Measurements from ENCODE around the gene MRPL49.

Gene MRPL49

DNA sequence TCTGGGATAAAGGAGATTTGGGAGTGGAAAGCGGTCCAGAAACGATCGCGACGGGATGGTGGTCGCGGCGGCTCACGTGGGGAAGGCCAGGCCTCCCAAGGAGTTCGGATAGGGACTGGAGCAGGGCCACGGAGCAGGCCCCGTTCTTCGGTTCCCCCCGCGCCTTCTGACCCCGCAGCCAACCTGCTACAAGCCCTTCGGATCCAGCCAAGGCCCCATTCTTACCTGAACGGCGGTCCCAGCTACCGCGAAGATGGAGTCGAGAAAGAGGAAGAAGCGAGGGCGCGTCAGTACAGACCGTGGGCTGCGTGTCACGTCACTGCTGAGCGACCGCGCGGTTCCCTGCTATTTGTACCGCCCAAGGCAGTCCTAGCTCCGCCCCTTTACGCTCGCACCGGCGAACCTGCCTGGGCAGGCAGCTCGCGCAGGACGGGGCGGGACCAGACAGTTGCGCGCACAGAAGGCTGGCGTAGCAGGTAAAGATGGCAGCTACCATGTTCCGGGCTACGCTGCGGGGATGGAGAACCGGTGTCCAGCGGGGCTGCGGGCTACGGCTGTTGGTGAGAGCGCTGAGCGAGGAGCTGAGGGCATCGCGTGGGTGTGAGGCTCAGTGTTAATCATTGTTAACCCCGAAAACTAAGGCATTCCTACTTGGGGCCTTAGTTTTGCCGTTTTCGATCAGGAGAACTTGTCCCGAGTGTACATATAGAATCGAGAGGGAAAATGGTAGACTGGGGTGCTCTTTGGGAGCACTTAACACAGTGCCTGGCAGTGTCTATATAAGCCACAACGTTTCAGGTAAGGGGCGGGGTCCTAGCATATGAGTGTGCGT lies at the start of gene MRPL49, which contains the start of gene FAU:
TSS of gene MRPL49 (plus strand) at position 457 of the 832 bp plus-strand sequence. CDS start at position 483, 26 bp downstream.
TSS of gene FAU (minus strand) at position 270 of the 832 bp plus-strand sequence. CDS start 321 bp downstream, outside the sequence.
- DNase-seq (ENCODE audit: low read depth) = peak; percentile 99

DNA sequence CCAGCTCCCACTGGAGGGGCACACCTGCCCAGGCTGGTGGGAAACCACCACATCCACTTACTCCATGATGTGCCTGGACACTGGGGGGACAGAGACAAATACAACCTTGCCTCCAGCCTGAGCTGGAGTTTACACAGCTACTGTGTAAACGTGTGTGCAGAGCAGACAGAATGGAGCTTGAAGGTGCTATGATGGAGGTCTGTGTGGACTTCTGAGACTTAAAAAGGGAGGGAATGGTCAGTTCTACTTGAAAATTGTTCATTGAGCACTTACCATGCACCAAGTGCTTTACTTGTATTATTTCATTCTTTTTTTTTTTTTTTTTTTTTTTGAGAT lies 49.5 kb upstream of the MRPL49 start:
- DNase-seq (ENCODE audit: low read depth) = no peak

GRCh38 chr11:65077451-65077850 lies 44.7 kb upstream of the MRPL49 start:
- DNase-seq (ENCODE audit: low read depth) = no peak

DNA sequence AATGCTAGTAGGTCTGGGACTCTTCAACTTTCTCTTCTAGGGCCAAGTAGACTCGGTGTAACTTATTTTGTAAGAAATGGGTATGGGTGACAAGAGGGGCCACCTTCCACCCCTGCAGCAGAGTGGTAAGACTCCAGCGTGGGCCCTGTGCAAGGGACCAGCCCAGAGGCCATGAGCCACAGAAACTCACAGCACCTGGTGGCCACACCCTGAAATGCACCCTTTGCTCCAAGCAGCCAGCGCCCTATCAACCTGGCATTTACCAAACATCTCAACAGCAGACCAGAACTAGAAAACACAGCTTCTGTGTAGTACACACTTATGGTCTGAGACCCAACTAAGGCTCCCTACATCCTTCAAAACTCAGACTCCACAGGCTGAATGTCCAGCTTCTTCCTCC lies 44.0 kb upstream of the MRPL49 start:
- DNase-seq (ENCODE audit: low read depth) = peak; percentile 57

DNA sequence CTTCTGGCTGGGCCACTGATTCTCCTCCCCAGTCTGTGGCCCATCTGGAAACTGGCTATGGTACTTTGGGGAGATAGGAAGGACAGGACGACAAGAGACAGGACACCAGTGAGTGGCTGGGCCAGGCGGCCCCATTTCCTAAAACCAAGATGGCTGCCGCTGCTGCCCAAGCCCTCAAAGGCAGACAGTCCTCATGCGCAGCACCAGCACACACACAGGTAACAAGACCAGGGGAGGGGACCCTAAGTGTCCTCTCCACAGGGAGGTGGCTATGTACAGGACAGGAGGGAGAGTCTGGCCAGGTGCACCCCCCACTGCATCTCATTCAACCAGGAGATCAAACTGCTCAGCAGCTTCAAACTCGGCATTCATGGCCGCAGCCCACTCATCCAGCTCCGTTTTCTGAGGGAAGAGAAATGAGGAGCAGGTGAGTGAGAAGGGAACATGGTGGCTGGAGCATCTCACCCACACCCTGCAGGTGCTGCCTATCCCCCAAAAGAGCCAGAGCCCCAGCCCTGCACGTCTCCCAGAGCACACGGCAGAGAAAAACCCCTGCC lies 43.3 kb upstream of the MRPL49 start:
- DNase-seq (ENCODE audit: low read depth) = no peak

DNA sequence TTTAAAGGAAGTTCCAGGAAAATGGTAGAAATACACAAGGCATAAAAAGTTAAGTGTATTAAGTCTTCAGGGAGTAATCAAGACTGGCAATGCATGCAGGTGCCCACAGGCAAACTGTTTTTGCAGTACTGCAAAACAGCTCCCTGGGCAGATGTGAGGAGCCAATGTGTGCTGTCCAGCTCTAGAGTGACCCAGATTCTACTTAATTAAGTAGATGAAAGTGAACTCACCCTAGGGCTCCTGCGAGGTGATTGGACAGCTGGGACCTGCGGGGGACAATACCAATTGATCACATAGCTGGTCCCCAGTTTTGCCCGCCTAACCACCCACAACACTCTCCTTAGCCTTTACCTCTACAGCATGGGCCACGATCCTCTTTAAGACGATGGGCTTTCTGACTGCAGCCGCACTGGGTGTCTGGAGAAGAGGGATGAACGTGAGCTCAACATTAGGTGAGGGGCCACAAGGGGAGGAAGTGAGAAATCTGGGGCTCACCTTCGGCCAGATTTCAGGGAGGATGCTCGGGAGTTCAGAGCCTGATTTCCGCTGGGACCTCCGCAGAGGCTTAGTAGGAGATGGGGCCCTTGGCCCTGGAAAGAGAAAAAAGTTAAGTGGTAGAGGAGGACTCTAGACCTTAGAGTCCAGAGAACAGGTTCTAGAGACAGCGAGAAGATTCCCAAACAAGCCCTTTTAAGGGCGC lies 38.8 kb upstream of the MRPL49 start:
- no peak for DNase-seq (ENCODE audit: low read depth)

DNA sequence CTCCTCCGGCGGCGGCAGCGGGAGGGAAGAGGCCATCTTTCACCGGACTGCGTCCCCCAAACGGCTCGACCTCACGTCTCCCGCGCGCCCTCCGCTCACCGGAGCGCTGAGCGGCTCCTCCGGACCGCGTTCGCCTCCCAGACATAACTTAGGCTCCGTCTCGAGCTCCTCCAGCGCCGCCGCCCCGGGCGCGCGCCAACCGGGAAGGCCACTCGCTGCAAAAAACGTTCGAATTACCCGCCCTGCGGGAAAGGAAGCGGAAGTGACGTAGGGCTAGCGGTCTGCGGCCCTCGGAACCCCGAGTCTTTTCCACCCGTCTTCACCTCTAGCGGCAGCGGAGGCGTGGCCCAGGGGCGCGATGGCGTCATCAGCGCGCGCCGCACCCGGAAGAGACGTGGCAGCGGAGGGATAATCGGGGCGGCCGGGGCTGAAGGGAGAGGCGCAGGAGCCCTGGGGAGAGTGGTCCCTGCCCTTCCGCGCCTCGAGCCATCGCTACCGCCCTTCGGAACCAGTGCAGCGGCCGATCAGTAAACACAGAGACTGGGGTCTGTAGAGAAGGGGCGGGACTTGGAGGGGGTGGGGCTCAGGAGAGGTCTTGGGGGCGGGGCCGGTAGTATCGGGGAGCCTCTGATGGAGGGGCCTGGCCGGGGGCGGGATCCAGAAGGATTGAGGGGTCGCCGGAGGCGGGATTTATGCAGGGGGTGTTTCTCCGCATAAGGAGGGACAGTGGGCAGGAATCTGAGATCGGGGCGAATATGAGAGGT lies 38.1 kb upstream of the MRPL49 start, which contains the start of the genes CDCA5 and ZFPL1:
TSS of gene CDCA5 (minus strand) at position 207 of the 764 bp plus-strand sequence. CDS start at position 145, 62 bp downstream.
TSS of gene ZFPL1 (plus strand) at position 389 of the 764 bp plus-strand sequence. CDS start 477 bp downstream, outside the sequence.
- peak; percentile 95 for DNase-seq (ENCODE audit: low read depth)

DNA sequence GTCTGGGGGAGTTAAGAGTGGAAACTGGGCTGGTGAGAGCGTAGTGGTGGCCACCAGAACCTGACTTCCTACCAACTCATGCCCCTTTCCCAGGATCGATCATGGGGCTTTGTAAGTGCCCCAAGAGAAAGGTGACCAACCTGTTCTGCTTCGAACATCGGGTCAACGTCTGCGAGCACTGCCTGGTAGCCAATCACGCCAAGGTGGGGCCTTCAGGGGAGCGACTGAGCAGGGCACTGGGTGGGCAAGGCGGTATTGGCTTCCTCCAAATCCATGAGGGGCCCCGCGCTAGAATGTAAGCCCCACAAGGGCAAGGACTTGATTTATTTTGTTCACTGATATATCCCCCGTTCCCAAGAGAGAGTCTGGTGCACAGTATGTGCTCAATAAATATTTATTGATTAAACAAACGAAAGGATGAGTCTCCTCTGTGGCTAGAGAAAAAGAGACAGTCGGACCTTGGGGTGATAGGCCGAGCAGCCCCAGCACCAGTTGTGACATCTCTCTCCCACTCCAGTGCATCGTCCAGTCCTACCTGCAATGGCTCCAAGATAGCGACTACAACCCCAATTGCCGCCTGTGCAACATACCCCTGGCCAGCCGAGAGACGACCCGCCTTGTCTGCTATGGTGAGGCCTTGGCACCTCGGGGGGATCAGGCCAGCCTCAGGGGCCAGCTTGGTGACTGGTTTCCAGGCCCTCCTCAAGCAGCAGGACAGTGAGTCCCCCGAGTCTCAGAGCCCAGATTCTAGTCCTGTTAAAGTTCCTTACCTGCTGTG lies 37.3 kb upstream of the MRPL49 start:
- DNase-seq (ENCODE audit: low read depth) = no peak

DNA sequence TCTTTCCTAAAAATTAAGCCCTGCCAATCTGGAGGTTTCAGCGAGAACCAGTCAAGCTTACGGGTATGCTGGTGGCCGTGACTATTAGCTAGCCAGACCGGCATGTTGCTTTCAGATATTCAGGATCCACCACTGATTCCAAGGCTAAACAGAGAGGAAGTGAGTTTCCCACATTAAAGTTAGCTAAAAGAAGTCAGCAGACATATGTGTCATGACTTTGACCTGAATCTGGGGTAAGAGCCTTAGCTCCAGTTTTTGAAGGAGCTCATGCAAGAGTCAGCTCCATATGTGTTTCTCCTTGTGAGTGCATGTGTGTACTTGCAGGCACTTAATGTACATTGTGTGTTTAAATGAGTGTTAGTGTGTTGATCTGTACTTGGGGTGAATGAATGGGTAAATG lies 36.7 kb upstream of the MRPL49 start:
- no peak for DNase-seq (ENCODE audit: low read depth)

- no peak for DNase-seq (ENCODE audit: low read depth)
Observed at GRCh38 chr11:65086809-65087208, 35.3 kb upstream of the MRPL49 start.

DNA sequence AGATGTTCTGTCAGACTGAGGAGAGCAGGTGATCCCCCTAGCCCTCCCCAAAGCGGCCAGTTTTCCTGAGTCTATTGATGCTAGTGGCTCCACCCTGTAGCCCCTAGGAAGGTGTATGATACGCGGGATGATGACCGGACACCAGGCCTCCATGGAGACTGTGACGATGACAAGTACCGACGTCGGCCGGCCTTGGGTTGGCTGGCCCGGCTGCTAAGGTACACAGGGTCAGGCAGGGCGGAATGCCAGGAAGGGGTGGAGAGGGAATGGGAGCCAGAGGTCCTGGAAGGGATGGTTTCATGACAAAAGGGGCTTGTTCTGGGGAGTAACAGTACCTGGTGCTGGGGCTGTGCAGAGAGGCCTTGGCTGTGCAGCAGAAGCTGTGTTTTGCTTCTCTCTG lies 34.9 kb upstream of the MRPL49 start:
- no peak for DNase-seq (ENCODE audit: low read depth)

DNA sequence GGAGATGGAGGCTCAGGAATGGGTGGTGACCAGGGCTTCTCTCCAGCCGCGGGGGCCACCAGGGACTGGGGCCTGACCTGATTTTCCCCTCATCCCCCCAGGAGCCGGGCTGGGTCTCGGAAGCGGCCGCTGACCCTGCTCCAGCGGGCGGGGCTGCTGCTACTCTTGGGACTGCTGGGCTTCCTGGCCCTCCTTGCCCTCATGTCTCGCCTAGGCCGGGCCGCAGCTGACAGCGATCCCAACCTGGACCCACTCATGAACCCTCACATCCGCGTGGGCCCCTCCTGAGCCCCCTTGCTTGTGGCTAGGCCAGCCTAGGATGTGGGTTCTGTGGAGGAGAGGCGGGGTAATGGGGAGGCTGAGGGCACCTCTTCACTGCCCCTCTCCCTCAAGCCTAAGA lies 34.3 kb upstream of the MRPL49 start:
- no peak for DNase-seq (ENCODE audit: low read depth)

DNA sequence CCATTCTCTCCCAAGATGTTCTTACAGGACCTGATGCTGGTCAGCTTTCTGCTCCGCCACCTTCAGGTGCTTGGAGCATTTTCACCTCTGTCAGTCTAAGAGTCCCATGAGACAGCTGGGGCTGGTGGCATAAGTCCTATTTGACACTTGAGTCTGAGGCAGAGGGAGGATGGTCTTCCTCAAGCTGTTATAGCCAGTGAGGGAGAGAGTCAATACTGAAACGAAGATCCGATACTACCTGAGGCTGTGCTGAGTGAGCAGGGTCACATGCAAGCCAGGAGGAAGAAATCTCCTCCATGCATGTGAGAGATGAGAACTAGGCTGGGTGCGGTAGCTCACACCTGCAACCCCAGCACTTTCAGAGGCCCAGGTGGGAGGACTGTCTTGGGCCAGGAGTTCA lies 32.5 kb upstream of the MRPL49 start:
- DNase-seq (ENCODE audit: low read depth) = no peak

GRCh38 chr11:65090628-65091027 lies 31.5 kb upstream of the MRPL49 start:
- DNase-seq (ENCODE audit: low read depth) = no peak

- DNase-seq (ENCODE audit: low read depth) = no peak
Observed at GRCh38 chr11:65095427-65095826, 26.7 kb upstream of the MRPL49 start.

DNA sequence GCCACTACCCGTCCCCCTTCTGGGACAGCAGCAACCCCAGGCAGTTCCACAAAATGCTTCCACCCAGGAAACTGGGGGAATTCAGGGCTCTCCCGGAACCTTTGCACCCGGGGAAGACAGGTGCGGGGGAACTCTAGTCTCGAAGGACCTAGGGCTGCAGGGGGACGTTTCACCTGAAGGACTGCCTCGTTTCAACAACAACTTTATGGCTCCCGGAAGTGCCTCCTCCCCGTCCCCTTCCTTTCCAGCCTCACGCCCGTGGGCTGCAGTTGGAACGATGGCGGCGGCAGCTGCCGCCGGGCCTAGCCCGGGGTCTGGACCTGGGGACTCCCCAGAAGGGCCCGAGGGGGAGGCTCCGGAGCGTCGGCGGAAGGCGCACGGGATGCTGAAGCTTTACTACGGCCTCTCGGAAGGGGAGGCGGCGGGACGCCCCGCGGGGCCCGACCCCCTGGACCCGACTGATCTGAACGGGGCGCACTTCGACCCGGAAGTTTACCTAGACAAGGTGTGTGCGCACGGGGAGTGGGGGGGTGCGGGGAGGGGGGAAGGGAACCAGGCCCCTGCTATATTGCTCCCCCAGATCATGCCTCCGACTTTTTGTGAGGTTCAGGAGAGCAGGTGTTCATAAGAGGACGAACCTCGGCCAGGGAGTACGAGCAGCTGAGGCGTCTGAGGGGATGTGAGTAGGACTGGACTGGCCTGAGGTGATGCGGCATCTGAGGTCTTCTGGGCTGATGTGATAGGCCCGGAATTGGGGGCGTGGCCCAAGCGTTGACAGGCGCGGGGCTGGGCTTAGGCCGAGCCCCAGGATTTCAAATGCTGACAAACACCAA lies 25.9 kb upstream of the MRPL49 start, which contains the start of gene VPS51:
TSS of gene VPS51 (plus strand) at position 241 of the 833 bp plus-strand sequence. CDS start at position 278, 37 bp downstream.
- peak; percentile 74 for DNase-seq (ENCODE audit: low read depth)

DNA sequence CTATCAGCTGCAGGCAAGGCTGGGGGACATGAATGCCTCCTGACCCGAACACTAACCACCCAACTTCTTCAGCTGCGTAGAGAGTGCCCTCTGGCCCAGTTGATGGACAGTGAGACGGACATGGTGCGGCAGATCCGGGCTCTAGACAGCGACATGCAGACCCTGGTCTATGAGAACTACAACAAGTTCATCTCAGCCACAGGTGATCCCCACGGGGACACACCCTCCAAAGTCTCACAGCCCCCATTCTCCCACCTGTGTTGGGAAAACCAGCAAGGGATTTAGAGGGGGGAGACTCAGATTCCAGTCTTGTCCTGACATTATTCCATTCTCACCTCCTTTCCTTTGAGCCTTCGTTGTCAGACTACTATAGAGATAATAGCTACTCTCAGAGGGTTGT lies 25.2 kb upstream of the MRPL49 start:
- DNase-seq (ENCODE audit: low read depth) = no peak

DNA sequence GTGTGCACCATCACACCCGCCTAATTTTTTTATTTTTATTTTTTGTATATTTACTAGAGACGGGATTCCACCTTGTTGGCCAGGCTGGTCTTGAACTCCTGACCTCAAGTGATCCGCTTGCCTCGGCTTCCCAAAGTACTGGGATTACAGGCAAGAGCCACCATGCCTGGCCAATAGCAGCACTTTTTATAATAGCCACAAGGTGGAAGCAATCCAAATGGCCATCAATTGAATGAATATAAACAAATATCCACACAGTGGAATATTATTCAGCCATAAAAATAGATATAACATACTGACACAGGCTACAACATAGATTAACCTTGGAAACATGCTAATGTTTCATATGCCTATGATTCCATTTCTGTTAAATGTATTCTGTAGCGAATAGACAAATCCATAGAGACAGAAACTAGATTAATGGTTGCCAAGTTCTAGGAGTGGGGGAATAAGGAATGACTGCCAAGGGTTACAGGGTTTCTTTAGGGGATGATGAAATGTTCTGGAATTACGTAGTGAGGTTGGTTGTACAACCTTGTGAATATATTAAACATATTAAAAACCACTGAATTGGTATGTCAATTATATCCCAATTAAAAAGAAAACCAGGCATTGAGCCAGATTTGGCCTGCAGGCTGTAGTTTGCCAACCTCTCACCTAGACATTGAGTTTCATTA lies 21.3 kb upstream of the MRPL49 start:
- DNase-seq (ENCODE audit: low read depth) = no peak
